ENCODE data around the gene ITPR1.

The ITPR1 gene

GRCh38 chr3:4859788-4860187 is 366.6 kb downstream of the ITPR1 start:
- no peak for DNase-seq (ENCODE audit: low read depth)
- TF ChIP-seq MAX (IDR thresholded peaks at IDR 0.05; ENCODE audit: low read depth, low read length) = no peak
- no peak for TF ChIP-seq POLR2A (IDR thresholded peaks at IDR 0.05; ENCODE audit: extremely low read depth, insufficient read length)
- no peak for TF ChIP-seq CTCF (IDR thresholded peaks at IDR 0.05; ENCODE audit: low read depth, low read length)
- TF ChIP-seq MYC (IDR thresholded peaks at IDR 0.05; ENCODE audit: low read depth, low read length) = no peak

GRCh38 chr3:4862973-4863372 is 369.8 kb downstream of the ITPR1 start:
- TF ChIP-seq CTCF (IDR thresholded peaks at IDR 0.05; ENCODE audit: low read depth, low read length) = no peak
- TF ChIP-seq POLR2A (IDR thresholded peaks at IDR 0.05; ENCODE audit: extremely low read depth, insufficient read length) = no peak
- TF ChIP-seq MYC (IDR thresholded peaks at IDR 0.05; ENCODE audit: low read depth, low read length) = no peak
- TF ChIP-seq MAX (IDR thresholded peaks at IDR 0.05; ENCODE audit: low read depth, low read length) = no peak
- DNase-seq (ENCODE audit: low read depth) = no peak
- no peak overlapping the region for H3K4me3 ChIP-seq (ENCODE audit: low read depth, low read length)

More at GRCh38 chr3:4859788-4860187, 366.6 kb downstream of the ITPR1 start:
- H3K4me3 ChIP-seq (ENCODE audit: low read depth, low read length) = no peak overlapping the region

GRCh38 chr3:4864503-4864902 is 371.4 kb downstream of the ITPR1 start:
- TF ChIP-seq CTCF (IDR thresholded peaks at IDR 0.05; ENCODE audit: low read depth, low read length) (no peak), MYC (IDR thresholded peaks at IDR 0.05; ENCODE audit: low read depth, low read length) (no peak), MAX (IDR thresholded peaks at IDR 0.05; ENCODE audit: low read depth, low read length) (no peak), POLR2A (IDR thresholded peaks at IDR 0.05; ENCODE audit: extremely low read depth, insufficient read length) (no peak)
- no peak overlapping the region for H3K4me3 ChIP-seq (ENCODE audit: low read depth, low read length)
- no peak for DNase-seq (ENCODE audit: low read depth)

- peak; percentile 50 for DNase-seq (ENCODE audit: low read depth)
- no peak overlapping the region for H3K4me3 ChIP-seq (ENCODE audit: low read depth, low read length)
- TF ChIP-seq CTCF (IDR thresholded peaks at IDR 0.05; ENCODE audit: low read depth, low read length) (no peak), MAX (IDR thresholded peaks at IDR 0.05; ENCODE audit: low read depth, low read length) (no peak), MYC (IDR thresholded peaks at IDR 0.05; ENCODE audit: low read depth, low read length) (no peak), POLR2A (IDR thresholded peaks at IDR 0.05; ENCODE audit: extremely low read depth, insufficient read length) (no peak)
These were observed 372.6 kb downstream of the ITPR1 start for GRCh38 chr3:4865714-4866113.

- TF ChIP-seq CTCF (IDR thresholded peaks at IDR 0.05; ENCODE audit: low read depth, low read length) (no peak), POLR2A (IDR thresholded peaks at IDR 0.05; ENCODE audit: extremely low read depth, insufficient read length) (no peak), MAX (IDR thresholded peaks at IDR 0.05; ENCODE audit: low read depth, low read length) (no peak), MYC (IDR thresholded peaks at IDR 0.05; ENCODE audit: low read depth, low read length) (no peak)
- DNase-seq (ENCODE audit: low read depth) = no peak
These were observed 373.7 kb downstream of the ITPR1 start for GRCh38 chr3:4866866-4867265.

More at GRCh38 chr3:4866866-4867265, 373.7 kb downstream of the ITPR1 start:
- H3K4me3 ChIP-seq (ENCODE audit: low read depth, low read length) = peak overlapping the region; percentile 58

Measured in NB4 (cell line).